ENCODE measurements around the gene LRP1.

LRP1 gene

GRCh38 chr12:57221169-57221917, 93.1 kb downstream of the LRP1 start:
- H3K27me3 ChIP-seq (ENCODE audit: control insufficient read depth in 2 of 2, insufficient read depth in 2 of 2, low read length in 2 of 2) = peaks cover 83 to 87% of the 10 kb centered on the region in 2 donors
- no peak overlapping the region for H3K27ac ChIP-seq (ENCODE audit: low read depth in 2 of 2, low read length in 2 of 2)
- no peaks in the 10 kb centered on the region for H3K36me3 ChIP-seq (ENCODE audit: control insufficient read depth in 2 of 2, insufficient read depth in 2 of 2, low read length in 2 of 2)
- H3K4me1 ChIP-seq (ENCODE audit: control insufficient read depth in 2 of 2, insufficient read depth in 2 of 2, low read length in 2 of 2) = peaks cover 8 to 11% of the 10 kb centered on the region in 2 donors
- H3K9ac ChIP-seq (ENCODE audit: low read depth in 1 of 2, low read length in 2 of 2) = no peak overlapping the region
- no peak overlapping the region for H3K4me3 ChIP-seq (ENCODE audit: low read length in 2 of 2)
- no peaks in the 10 kb centered on the region for H3K9me3 ChIP-seq (ENCODE audit: control insufficient read depth in 2 of 2, low read length in 2 of 2)

GRCh38 chr12:57222286-57223190, 94.3 kb downstream of the LRP1 start:
- no peaks in the 10 kb centered on the region for H3K36me3 ChIP-seq (ENCODE audit: control insufficient read depth in 2 of 2, insufficient read depth in 2 of 2, low read length in 2 of 2)
- no peak overlapping the region for H3K9ac ChIP-seq (ENCODE audit: low read depth in 1 of 2, low read length in 2 of 2)
- no peaks in the 10 kb centered on the region for H3K9me3 ChIP-seq (ENCODE audit: control insufficient read depth in 2 of 2, low read length in 2 of 2)
- no peak overlapping the region for H3K27ac ChIP-seq (ENCODE audit: low read depth in 2 of 2, low read length in 2 of 2)
- H3K4me3 ChIP-seq (ENCODE audit: low read length in 2 of 2) = no peak overlapping the region
- H3K27me3 ChIP-seq (ENCODE audit: control insufficient read depth in 2 of 2, insufficient read depth in 2 of 2, low read length in 2 of 2) = peaks cover 82 to 85% of the 10 kb centered on the region in 2 donors
- peaks cover 5 to 8% of the 10 kb centered on the region in 2 donors for H3K4me1 ChIP-seq (ENCODE audit: control insufficient read depth in 2 of 2, insufficient read depth in 2 of 2, low read length in 2 of 2)

GRCh38 chr12:57223191-57224165, 95.2 kb downstream of the LRP1 start:
- Histone ChIP-seq H3K9me3 (ENCODE audit: control insufficient read depth in 2 of 2, low read length in 2 of 2) (no peaks in the 10 kb centered on the region), H3K36me3 (ENCODE audit: control insufficient read depth in 2 of 2, insufficient read depth in 2 of 2, low read length in 2 of 2) (no peaks in the 10 kb centered on the region), H3K4me3 (ENCODE audit: low read length in 2 of 2) (no peak overlapping the region), H3K4me1 (ENCODE audit: control insufficient read depth in 2 of 2, insufficient read depth in 2 of 2, low read length in 2 of 2) (peaks cover 8 to 11% of the 10 kb centered on the region in 2 donors), H3K27ac (ENCODE audit: low read depth in 2 of 2, low read length in 2 of 2) (no peak overlapping the region), H3K9ac (ENCODE audit: low read depth in 1 of 2, low read length in 2 of 2) (no peak overlapping the region), H3K27me3 (ENCODE audit: control insufficient read depth in 2 of 2, insufficient read depth in 2 of 2, low read length in 2 of 2) (peaks cover 75 to 76% of the 10 kb centered on the region in 2 donors)

GRCh38 chr12:57224278-57224972, 96.1 kb downstream of the LRP1 start:
- Histone ChIP-seq H3K9me3 (ENCODE audit: control insufficient read depth in 2 of 2, low read length in 2 of 2) (no peaks in the 10 kb centered on the region), H3K27ac (ENCODE audit: low read depth in 2 of 2, low read length in 2 of 2) (no peak overlapping the region), H3K9ac (ENCODE audit: low read depth in 1 of 2, low read length in 2 of 2) (no peak overlapping the region), H3K4me3 (ENCODE audit: low read length in 2 of 2) (no peak overlapping the region), H3K4me1 (ENCODE audit: control insufficient read depth in 2 of 2, insufficient read depth in 2 of 2, low read length in 2 of 2) (peaks cover 11% of the 10 kb centered on the region in 2 donors), H3K36me3 (ENCODE audit: control insufficient read depth in 2 of 2, insufficient read depth in 2 of 2, low read length in 2 of 2) (no peaks in the 10 kb centered on the region), H3K27me3 (ENCODE audit: control insufficient read depth in 2 of 2, insufficient read depth in 2 of 2, low read length in 2 of 2) (peaks cover 66% of the 10 kb centered on the region in 2 donors)

GRCh38 chr12:57224973-57225679, 96.8 kb downstream of the LRP1 start:
- H3K27me3 ChIP-seq (ENCODE audit: control insufficient read depth in 2 of 2, insufficient read depth in 2 of 2, low read length in 2 of 2) = peaks cover 60 to 62% of the 10 kb centered on the region in 2 donors

GRCh38 chr12:57225680-57226210, 97.5 kb downstream of the LRP1 start:
- H3K9ac ChIP-seq (ENCODE audit: low read depth in 1 of 2, low read length in 2 of 2) = no peak overlapping the region
- peaks cover 21% of the 10 kb centered on the region in 2 donors for H3K4me1 ChIP-seq (ENCODE audit: control insufficient read depth in 2 of 2, insufficient read depth in 2 of 2, low read length in 2 of 2)
- no peaks in the 10 kb centered on the region for H3K9me3 ChIP-seq (ENCODE audit: control insufficient read depth in 2 of 2, low read length in 2 of 2)
- no peak overlapping the region for H3K4me3 ChIP-seq (ENCODE audit: low read length in 2 of 2)
- no peaks in the 10 kb centered on the region for H3K36me3 ChIP-seq (ENCODE audit: control insufficient read depth in 2 of 2, insufficient read depth in 2 of 2, low read length in 2 of 2)
- H3K27me3 ChIP-seq (ENCODE audit: control insufficient read depth in 2 of 2, insufficient read depth in 2 of 2, low read length in 2 of 2) = peaks cover 56 to 59% of the 10 kb centered on the region in 2 donors
- no peak overlapping the region for H3K27ac ChIP-seq (ENCODE audit: low read depth in 2 of 2, low read length in 2 of 2)

More at GRCh38 chr12:57224973-57225679, 96.8 kb downstream of the LRP1 start:
- H3K36me3 ChIP-seq (ENCODE audit: control insufficient read depth in 2 of 2, insufficient read depth in 2 of 2, low read length in 2 of 2) = no peaks in the 10 kb centered on the region
- H3K4me3 ChIP-seq (ENCODE audit: low read length in 2 of 2) = no peak overlapping the region
- H3K9ac ChIP-seq (ENCODE audit: low read depth in 1 of 2, low read length in 2 of 2) = no peak overlapping the region
- no peaks in the 10 kb centered on the region for H3K9me3 ChIP-seq (ENCODE audit: control insufficient read depth in 2 of 2, low read length in 2 of 2)
- H3K4me1 ChIP-seq (ENCODE audit: control insufficient read depth in 2 of 2, insufficient read depth in 2 of 2, low read length in 2 of 2) = peaks cover 14 to 15% of the 10 kb centered on the region in 2 donors
- no peak overlapping the region for H3K27ac ChIP-seq (ENCODE audit: low read depth in 2 of 2, low read length in 2 of 2)

- Histone ChIP-seq H3K36me3 (ENCODE audit: control insufficient read depth in 2 of 2, insufficient read depth in 2 of 2, low read length in 2 of 2) (peaks cover 1 to 2% of the 10 kb centered on the region in 2 donors), H3K4me1 (ENCODE audit: control insufficient read depth in 2 of 2, insufficient read depth in 2 of 2, low read length in 2 of 2) (peaks cover 21 to 23% of the 10 kb centered on the region in 2 donors), H3K27me3 (ENCODE audit: control insufficient read depth in 2 of 2, insufficient read depth in 2 of 2, low read length in 2 of 2) (peaks cover 46 to 49% of the 10 kb centered on the region in 2 donors), H3K4me3 (ENCODE audit: low read length in 2 of 2) (no peak overlapping the region), H3K27ac (ENCODE audit: low read depth in 2 of 2, low read length in 2 of 2) (no peak overlapping the region), H3K9me3 (ENCODE audit: control insufficient read depth in 2 of 2, low read length in 2 of 2) (no peaks in the 10 kb centered on the region), H3K9ac (ENCODE audit: low read depth in 1 of 2, low read length in 2 of 2) (no peak overlapping the region)
These were observed 98.5 kb downstream of the LRP1 start for GRCh38 chr12:57226588-57227314.

- H3K4me1 ChIP-seq (ENCODE audit: control insufficient read depth in 2 of 2, insufficient read depth in 2 of 2, low read length in 2 of 2) = peaks cover 21 to 23% of the 10 kb centered on the region in 2 donors
- no peaks in the 10 kb centered on the region for H3K9me3 ChIP-seq (ENCODE audit: control insufficient read depth in 2 of 2, low read length in 2 of 2)
- H3K36me3 ChIP-seq (ENCODE audit: control insufficient read depth in 2 of 2, insufficient read depth in 2 of 2, low read length in 2 of 2) = peaks cover 6 to 8% of the 10 kb centered on the region in 2 donors
- no peak overlapping the region for H3K4me3 ChIP-seq (ENCODE audit: low read length in 2 of 2)
- no peak overlapping the region for H3K27ac ChIP-seq (ENCODE audit: low read depth in 2 of 2, low read length in 2 of 2)
- peaks cover 39 to 42% of the 10 kb centered on the region in 2 donors for H3K27me3 ChIP-seq (ENCODE audit: control insufficient read depth in 2 of 2, insufficient read depth in 2 of 2, low read length in 2 of 2)
- no peak overlapping the region for H3K9ac ChIP-seq (ENCODE audit: low read depth in 1 of 2, low read length in 2 of 2)
These were observed 99.2 kb downstream of the LRP1 start for GRCh38 chr12:57227315-57228115.

Measured in mucosa of rectum (tissue), 2 donors.